CD14-positive monocyte (primary cell): ENCODE results near the gene TIAM1. TPM values are rescaled to one million over a fixed set of nuclear protein-coding genes. Genes with fewer than 3 reads are reported as not detected.

Experiments used
- DNase-seq, 3 donors: peaks; one replicate each; pipeline ENCODE4 v3.0.0-alpha.2; 2011 to 2022
- H2AFZ ChIP-seq: 2 replicates; pipeline ENCODE4 v1.6.0; 2012; ENCODE audit warnings: mild to moderate bottlenecking, low read depth, low read length, inconsistent platforms; ENCODE audit not compliant: insufficient read depth, poor library complexity, severe bottlenecking
- H3K27ac ChIP-seq, 2 donors: 1 replicate in 1 of 2; 2 replicates in 1 of 2; pipeline ENCODE4 v1.5.1; 2012 to 2013; ENCODE audit warnings: low read length in 2 of 2, control low read depth in 1 of 2, inconsistent platforms in 1 of 2, low read depth in 1 of 2, mild to moderate bottlenecking in 1 of 2
- H3K27me3 ChIP-seq, 2 donors: one replicate each; pipeline versions ENCODE4 v1.6.0 to v1.6.1; 2011 to 2013; ENCODE audit warnings: low read length in 2 of 2; ENCODE audit not compliant: control insufficient read depth in 2 of 2, insufficient read depth in 2 of 2
- H3K36me3 ChIP-seq, 2 donors: replicated peaks in 1 of 2; 1 replicate in 1 of 2; 2 replicates in 1 of 2; pipeline versions ENCODE4 v1.5.1 to v1.6.1; 2012 to 2013; ENCODE audit warnings: low read length in 2 of 2, control low read depth in 1 of 2, inconsistent platforms in 1 of 2, mild to moderate bottlenecking in 1 of 2; ENCODE audit not compliant: insufficient read depth in 2 of 2, control insufficient read depth in 1 of 2
- H3K4me1 ChIP-seq, 2 donors: 1 replicate in 1 of 2; 2 replicates in 1 of 2; pipeline versions ENCODE4 v1.5.1 to v1.6.1; 2012 to 2013; ENCODE audit warnings: low read length in 2 of 2, control low read depth in 1 of 2, inconsistent platforms in 1 of 2, mild to moderate bottlenecking in 1 of 2, moderate library complexity in 1 of 2; ENCODE audit not compliant: insufficient read depth in 2 of 2, control insufficient read depth in 1 of 2
- H3K4me2 ChIP-seq: replicated peaks from 2 replicates; pipeline ENCODE3; 2012; ENCODE audit warnings: low read length, moderate library complexity, mild to moderate bottlenecking; ENCODE audit not compliant: poor library complexity, severe bottlenecking; ENCODE audit errors: extremely low read depth
- H3K4me3 ChIP-seq, 3 experiments: fragments of 200-600 bp in 1 of 3; sonication (generic) in 1 of 3; replicated peaks in 1 of 3; 1 replicate in 2 of 3; 2 replicates in 1 of 3; pipeline ENCODE4 v1.5.1; 2011 to 2013; ENCODE audit warnings: low read length in 3 of 3, mild to moderate bottlenecking in 3 of 3, control low read depth in 2 of 3, low read depth in 2 of 3, inconsistent platforms in 1 of 3, moderate library complexity in 1 of 3
- H3K79me2 ChIP-seq: 2 replicates; pipeline ENCODE4 v1.6.0; 2012; ENCODE audit warnings: mild to moderate bottlenecking, control low read depth, inconsistent platforms, low read length, moderate library complexity; ENCODE audit not compliant: insufficient read depth
- H3K9ac ChIP-seq: 2 replicates; pipeline ENCODE4 v1.6.0; 2017; ENCODE audit warnings: low read length, mild to moderate bottlenecking; ENCODE audit not compliant: insufficient read depth, poor library complexity, severe bottlenecking
- H3K9me3 ChIP-seq, 2 donors: replicated peaks in 1 of 2; 1 replicate in 1 of 2; 2 replicates in 1 of 2; pipeline versions ENCODE4 v1.5.1 to v1.6.1; 2012 to 2013; ENCODE audit warnings: low read length in 2 of 2, control low read depth in 1 of 2; ENCODE audit not compliant: control insufficient read depth in 1 of 2, insufficient read depth in 1 of 2
- H4K20me1 ChIP-seq: 2 replicates; pipeline ENCODE4 v1.6.0; 2012; ENCODE audit warnings: mild to moderate bottlenecking, low read length, control low read depth, moderate library complexity; ENCODE audit not compliant: insufficient read depth
- H3K27ac Mint-ChIP-seq, 7 donors: one replicate each; pipeline ENCODE4 v1.8.0; 2020; ENCODE audit warnings: mild to moderate bottlenecking in 7 of 7, mixed read lengths in 7 of 7, moderate library complexity in 6 of 7, inconsistent platforms in 2 of 7
- H3K27me3 Mint-ChIP-seq, 3 donors: one replicate each; pipeline ENCODE4 v1.8.0; 2021 to 2022; ENCODE audit warnings: low read depth in 3 of 3, mild to moderate bottlenecking in 3 of 3, mixed read lengths in 3 of 3, moderate library complexity in 3 of 3, inconsistent platforms in 1 of 3
- H3K36me3 Mint-ChIP-seq, 2 donors: one replicate each; pipeline ENCODE4 v1.8.0; 2020; ENCODE audit warnings: mixed read lengths in 2 of 2, inconsistent platforms in 1 of 2, mild to moderate bottlenecking in 1 of 2
- H3K4me1 Mint-ChIP-seq: one replicate; pipeline ENCODE4 v1.8.0; 2020; ENCODE audit warnings: mild to moderate bottlenecking, mixed read lengths
- H3K4me3 Mint-ChIP-seq, 2 donors: one replicate each; pipeline ENCODE4 v1.8.0; 2020; ENCODE audit warnings: mild to moderate bottlenecking in 2 of 2, mixed read lengths in 2 of 2, moderate library complexity in 1 of 2
- H3K9me3 Mint-ChIP-seq, 7 donors: one replicate each; pipeline ENCODE4 v1.8.0; 2020 to 2022; ENCODE audit warnings: mixed read lengths in 7 of 7, mild to moderate bottlenecking in 6 of 7, moderate library complexity in 6 of 7, inconsistent platforms in 2 of 7
- CTCF ChIP-seq: fragments of 200-600 bp; IDR thresholded peaks from one replicate; pipeline ENCODE4 v1.8.0; 2022; ENCODE audit warnings: antibody characterized with exemption, mild to moderate bottlenecking
- WGBS: methylation state at CpG from one replicate; pipeline ENCODE4 v1.1.5; 2013; ENCODE audit warnings: missing lambda C conversion rate; ENCODE audit not compliant: insufficient coverage; 5-methylcytosine and 5-hydroxymethylcytosine counted together
- intact Hi-C, 2 donors: fragments of 100-400 bp; cut with micrococcal nuclease; formaldehyde crosslinking; loops; one replicate each; pipeline versions ENCODE4 v1.15.0 to v1.15.1; 2023
- polyA plus RNA-seq, 3 donors: library from polyadenylated mRNA; depleted of rRNA in 1 of 3; unstranded in 2 of 3; stranded (reverse) in 1 of 3; fragments of 300-500 nt in 2 of 3; fragments of >200 nt in 1 of 3; fragmentation: Illumina TruSeq in 2 of 3; gene quantifications; 1 replicate in 2 of 3; 2 replicates in 1 of 3; pipeline ENCODE4 v1.2.3, GENCODE V29; 2012 to 2021

The TIAM1 gene
- polyA plus RNA-seq, 3 donors = 17.7 to 55.0 (median 45.3) TPM

GRCh38 chr21:31295676-31296075 is 48.4 kb downstream of the TIAM1 start:
- Histone ChIP-seq H3K4me1 (no peaks in the 10 kb centered on the region), H3K9me3 (no peaks in the 10 kb centered on the region), H3K4me3 (no peak overlapping the region), H2AFZ (no peak overlapping the region), H4K20me1 (peaks cover 98% of the 10 kb centered on the region), H3K27me3 (no peaks in the 10 kb centered on the region), H3K36me3 (peaks cover 0 to 8% of the 10 kb centered on the region in 2 donors), H3K4me2 (no peak overlapping the region), H3K9ac (no peak overlapping the region), H3K27ac (no peak overlapping the region), H3K79me2 (no peaks in the 10 kb centered on the region)
- peaks cover 2 to 20% (median 6%) of the 10 kb centered on the region in 7 donors for H3K9me3 Mint-ChIP-seq
- no peak overlapping the region for H3K27ac Mint-ChIP-seq
- TF ChIP-seq CTCF = no peak
- peaks cover 1 to 15% of the 10 kb centered on the region in 2 donors for H3K36me3 Mint-ChIP-seq
- peaks cover 1% of the 10 kb centered on the region for H3K4me1 Mint-ChIP-seq
- 97% methylated on average over 9 of the region's 11 CpGs for WGBS
- intact Hi-C loops = no loop called here
- H3K4me3 Mint-ChIP-seq = no peak overlapping the region
- no peak for DNase-seq
- peaks cover 0 to 1% (median 0%) of the 10 kb centered on the region in 3 donors for H3K27me3 Mint-ChIP-seq

- Mint-ChIP-seq H3K36me3 (peaks cover 1 to 15% of the 10 kb centered on the region in 2 donors), H3K27me3 (peaks cover 0 to 1% (median 0%) of the 10 kb centered on the region in 3 donors), H3K27ac (no peak overlapping the region), H3K9me3 (peaks cover 2 to 21% (median 6%) of the 10 kb centered on the region in 7 donors), H3K4me1 (peaks cover 1% of the 10 kb centered on the region), H3K4me3 (no peak overlapping the region)
- Histone ChIP-seq H3K36me3 (peaks cover 0 to 8% of the 10 kb centered on the region in 2 donors), H3K9me3 (no peaks in the 10 kb centered on the region), H3K9ac (no peak overlapping the region), H3K4me3 (no peak overlapping the region), H3K27me3 (no peaks in the 10 kb centered on the region), H3K4me1 (no peaks in the 10 kb centered on the region), H3K4me2 (no peak overlapping the region), H3K27ac (no peak overlapping the region), H4K20me1 (peaks cover 98% of the 10 kb centered on the region), H2AFZ (no peak overlapping the region), H3K79me2 (no peaks in the 10 kb centered on the region)
- no peak for TF ChIP-seq CTCF
- no peak for DNase-seq
- 96% methylated on average over 10 of the region's 11 CpGs for WGBS
- intact Hi-C loops = no loop called here
Observed at GRCh38 chr21:31294691-31295090, 49.4 kb downstream of the TIAM1 start.
